HG03135 (cell line): ENCODE data around the gene SOCS7.

Source experiments
- ATAC-seq: cut with Tn5 transposase; IDR thresholded peaks from one replicate; pipeline ENCODE4 v1.9.1; 2021; ENCODE audit warnings: mild to moderate bottlenecking, moderate library complexity; ENCODE audit not compliant: unreplicated experiment

SOCS7 gene, protein sequence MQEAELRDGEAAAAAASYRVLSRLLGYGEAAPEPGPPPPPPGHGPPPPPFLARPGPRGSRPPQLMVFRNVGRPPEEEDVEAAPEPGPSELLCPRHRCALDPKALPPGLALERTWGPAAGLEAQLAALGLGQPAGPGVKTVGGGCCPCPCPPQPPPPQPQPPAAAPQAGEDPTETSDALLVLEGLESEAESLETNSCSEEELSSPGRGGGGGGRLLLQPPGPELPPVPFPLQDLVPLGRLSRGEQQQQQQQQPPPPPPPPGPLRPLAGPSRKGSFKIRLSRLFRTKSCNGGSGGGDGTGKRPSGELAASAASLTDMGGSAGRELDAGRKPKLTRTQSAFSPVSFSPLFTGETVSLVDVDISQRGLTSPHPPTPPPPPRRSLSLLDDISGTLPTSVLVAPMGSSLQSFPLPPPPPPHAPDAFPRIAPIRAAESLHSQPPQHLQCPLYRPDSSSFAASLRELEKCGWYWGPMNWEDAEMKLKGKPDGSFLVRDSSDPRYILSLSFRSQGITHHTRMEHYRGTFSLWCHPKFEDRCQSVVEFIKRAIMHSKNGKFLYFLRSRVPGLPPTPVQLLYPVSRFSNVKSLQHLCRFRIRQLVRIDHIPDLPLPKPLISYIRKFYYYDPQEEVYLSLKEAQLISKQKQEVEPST

DNA sequence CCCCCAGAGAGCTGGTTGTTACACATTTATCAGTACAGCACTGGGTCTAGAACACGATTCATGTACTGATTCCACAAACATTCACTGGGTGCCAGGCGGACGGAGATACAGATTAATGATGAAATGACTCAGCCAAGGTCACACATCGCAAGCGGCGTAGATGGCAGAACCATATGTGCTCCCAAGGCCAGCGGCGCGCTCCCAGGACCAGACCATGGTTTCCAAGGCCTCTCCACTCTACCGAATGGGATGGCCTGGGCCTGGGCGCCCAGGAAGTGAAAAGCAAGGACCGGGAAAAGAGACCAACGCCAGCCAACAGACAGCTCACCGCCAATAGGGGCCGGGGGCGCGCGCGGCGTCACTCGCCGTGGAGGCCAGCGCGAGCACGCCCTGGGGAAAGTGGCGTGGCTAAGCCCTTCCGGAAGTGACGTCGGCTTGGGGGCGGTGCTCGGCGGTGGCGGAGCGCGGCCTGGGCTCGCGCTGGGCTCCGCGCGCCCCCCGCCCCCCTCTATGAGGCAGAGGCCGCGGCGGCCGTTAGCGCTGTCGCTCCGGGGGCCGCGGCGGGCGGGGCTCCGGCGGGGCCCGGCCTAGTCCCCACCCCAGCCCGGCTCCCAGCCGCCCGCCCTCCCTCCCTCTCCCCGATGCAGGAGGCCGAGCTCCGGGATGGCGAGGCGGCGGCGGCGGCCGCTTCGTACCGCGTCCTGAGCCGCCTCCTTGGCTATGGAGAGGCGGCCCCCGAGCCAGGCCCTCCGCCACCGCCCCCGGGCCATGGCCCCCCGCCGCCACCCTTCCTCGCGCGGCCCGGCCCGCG, at the start of gene SOCS7:
TSS of gene SOCS7 (plus strand) at position 433 of the 811 bp plus-strand sequence. CDS start at position 642, 209 bp downstream.
- ATAC-seq, result peak; percentile 82

DNA sequence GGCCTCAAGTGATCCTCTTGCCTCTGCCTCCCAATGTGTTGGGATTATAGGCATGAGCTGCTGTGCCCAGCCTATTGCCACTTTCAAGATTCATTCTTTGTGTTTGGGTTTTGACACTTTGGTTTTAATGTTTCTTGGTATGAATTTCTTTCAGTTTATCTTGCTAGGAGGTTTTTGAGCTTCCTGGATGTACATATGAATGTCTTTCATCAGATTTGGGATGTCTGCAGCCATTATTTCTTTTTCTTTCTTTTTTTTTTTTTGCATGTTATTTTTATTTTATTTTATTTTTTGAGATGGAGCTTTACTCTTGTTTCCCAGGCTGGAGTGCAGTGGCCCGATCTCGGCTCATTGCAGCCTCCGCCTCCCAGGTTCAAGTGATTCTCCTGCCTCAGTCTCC, 36.1 kb upstream of the SOCS7 start:
- no peak for ATAC-seq

DNA sequence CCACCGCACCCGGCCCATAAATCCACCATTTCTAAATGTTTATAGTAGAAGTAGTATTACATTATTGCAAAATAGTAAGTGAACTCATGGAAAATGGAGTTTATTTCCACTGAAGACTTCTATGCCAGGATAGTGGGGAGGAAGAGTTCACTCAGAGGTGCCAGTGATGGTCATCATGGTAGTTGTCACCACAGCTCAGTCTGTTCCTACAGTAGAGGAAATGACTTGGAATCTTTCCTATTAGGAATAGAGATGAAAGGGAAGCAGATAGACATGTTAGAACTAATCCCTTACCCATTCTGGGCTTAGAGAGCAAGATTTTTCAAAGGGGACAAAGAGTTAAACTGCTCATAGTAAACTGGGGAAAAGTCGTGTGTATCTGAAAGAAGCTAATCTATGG, 34.6 kb upstream of the SOCS7 start:
- ATAC-seq, result no peak

- no peak for ATAC-seq
Observed at GRCh38 chr17:38320482-38320881, 31.2 kb upstream of the SOCS7 start.

- ATAC-seq, result no peak
Observed at GRCh38 chr17:38322156-38322779, 29.4 kb upstream of the SOCS7 start.

DNA sequence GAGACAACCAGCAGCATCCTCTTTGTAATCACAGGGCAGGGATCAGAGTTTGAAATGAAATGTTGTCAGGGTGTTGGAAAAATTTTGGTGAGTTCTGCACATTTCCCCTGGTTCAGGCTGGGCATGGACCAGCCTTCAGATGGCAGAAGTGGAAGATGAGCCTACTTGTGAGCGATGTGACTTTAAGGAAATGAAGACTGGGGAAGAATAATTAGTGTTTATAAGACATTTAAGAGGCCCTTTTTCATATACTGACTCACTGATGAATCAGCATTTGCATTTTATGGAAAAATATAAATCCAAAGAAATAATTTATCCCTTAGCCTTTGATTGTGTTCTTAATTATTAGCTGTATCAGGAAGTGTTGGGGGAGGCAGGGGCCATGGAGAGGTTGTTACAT, 28.7 kb upstream of the SOCS7 start:
- no peak for ATAC-seq

GRCh38 chr17:38324141-38324697, 27.4 kb upstream of the SOCS7 start:
- ATAC-seq, result no peak

DNA sequence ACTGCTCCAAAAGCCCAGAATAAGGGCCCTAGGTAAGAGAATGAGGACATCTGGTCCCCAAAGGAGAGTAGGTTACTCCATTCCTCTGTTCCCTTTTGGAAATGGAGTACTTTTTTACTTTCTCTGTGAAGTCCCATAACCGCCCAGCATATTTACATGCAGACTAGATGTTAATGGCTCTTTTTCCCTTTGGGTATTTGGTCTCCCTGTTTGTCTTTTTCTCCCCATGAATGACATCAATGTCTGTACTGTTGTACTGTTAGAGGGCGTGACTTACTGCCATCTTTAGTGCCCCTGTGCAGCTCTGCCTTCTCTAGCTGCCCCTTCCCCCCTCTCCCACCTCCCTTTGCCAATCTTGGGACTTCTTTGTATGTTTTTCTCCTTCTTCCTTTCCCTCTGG, 26.9 kb upstream of the SOCS7 start:
- ATAC-seq, result no peak

- no peak for ATAC-seq
Observed at GRCh38 chr17:38325221-38325851, 26.3 kb upstream of the SOCS7 start.

DNA sequence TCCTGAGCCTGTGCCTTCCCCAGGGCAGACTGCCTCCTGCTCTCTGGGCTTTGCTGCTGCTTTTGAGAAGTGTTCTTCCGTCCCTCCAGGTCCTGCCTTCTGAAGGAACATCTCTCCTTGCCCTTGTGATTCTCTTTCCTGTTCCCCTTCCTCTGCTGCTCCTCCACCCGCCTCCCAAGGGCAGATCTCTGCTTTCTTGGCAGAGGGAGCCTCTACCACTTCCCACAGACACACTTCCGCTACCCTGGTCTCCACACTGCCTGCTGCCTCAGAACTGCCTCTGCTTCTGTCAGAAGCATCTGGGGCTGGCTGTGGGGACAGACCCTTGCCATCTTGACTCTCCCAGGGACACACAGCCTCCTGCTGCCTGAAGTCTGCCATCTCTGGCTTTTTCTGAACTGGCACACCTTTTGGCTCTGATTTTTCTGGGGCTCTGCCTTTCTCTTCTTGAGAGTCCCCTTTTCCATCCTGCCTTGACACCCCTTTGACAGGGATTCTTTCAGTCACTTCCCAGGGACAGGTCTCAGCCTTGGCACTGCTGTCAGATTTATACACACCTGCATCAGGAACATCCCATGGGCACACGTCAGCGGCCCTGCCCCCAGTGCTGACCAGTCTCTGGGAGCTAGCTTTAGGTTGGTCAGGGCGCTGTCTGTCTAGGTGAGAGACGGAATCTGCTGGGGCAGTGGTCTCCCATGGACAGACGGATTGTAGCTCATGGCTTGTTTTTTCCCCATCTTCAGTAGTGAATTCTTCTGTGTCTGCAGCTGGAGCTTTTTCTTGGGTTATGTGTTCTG, 24.4 kb upstream of the SOCS7 start:
- ATAC-seq, result no peak

GRCh38 chr17:38327936-38328335, 23.7 kb upstream of the SOCS7 start:
- no peak for ATAC-seq

DNA sequence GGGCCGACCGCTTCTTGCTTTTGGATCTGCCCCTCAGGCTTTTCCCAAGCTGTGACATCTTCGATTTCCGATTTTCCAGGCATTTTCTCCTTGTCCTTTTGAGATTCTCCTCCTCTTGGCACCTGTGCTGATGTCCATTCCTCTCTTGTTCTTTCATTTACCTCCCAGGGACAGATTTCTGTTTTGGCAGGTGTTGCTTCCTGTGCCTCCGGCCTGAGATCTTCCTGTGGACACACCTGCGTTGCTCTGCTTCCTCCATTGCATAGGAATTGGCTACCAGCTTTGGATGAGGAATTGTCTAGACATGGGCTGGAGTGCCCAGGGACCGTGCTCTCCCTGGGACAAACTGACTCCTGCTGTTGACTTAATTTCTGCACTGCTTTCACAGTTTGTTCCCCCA, 23.0 kb upstream of the SOCS7 start:
- no peak for ATAC-seq

DNA sequence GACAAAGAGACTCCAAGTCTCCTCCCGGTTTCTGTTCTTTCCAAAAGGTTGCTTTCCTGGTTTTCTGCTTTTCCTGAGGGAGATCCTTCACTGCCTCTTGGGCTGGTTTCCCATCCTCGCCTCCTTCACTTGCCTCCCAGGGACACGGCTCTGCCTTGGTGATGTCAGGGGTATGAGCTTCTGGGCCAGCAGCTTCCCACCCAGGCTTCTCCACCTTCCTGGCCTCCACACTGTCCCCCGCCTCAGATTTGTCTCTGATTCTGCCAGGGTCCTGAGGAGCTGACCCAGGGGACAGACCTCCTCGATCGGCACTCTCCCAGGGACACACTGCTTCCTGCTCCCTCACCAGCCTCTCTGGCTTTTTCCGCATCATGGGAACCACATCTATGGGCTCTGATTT, 22.4 kb upstream of the SOCS7 start:
- no peak for ATAC-seq

DNA sequence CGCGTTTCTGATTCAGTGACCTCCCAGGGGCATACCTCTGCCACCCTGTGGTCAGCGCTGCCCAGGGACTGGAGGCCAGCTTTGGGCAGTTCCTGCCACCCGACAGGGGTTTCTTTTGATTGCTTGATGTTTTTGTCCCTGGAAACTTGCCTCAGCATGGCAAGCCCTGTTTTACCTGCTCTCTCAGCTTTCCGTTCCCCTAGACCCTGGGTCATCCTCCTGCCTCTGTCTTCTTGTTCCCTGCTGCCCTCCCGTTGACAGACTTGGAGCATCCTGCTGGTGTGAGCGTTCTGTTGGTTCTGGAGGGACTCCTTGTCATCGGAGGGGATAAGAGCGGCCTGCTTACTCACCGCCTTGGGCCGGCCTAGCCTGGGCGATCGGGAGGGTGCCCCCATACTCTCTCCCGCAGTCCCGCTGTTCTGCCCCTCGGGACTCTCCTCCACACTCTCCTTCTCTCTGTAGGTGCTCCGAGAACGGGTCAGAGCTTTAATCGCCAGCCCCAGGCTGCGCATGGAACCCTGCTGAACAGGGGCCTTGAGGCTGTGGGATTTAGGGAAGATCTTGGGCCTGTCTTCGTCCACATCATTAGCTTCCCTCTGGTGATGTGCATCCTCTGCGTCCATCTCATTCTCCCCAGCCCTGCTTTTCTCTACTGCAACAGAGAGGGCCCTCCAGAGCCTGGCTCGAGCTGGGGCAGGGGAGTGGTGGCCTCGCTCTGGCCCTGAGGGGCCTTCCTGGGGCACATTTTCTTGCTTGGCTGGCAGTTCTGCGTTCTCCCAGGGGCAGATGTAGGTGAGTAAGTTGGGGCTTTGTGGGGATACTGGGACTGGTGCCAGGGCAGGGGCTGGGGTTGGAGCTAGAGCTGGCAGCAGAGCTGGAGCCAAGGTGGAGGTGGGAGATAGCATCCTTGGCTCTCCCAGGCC, 21.6 kb upstream of the SOCS7 start:
- no peak for ATAC-seq

GRCh38 chr17:38330941-38331411, 20.7 kb upstream of the SOCS7 start:
- no peak for ATAC-seq

DNA sequence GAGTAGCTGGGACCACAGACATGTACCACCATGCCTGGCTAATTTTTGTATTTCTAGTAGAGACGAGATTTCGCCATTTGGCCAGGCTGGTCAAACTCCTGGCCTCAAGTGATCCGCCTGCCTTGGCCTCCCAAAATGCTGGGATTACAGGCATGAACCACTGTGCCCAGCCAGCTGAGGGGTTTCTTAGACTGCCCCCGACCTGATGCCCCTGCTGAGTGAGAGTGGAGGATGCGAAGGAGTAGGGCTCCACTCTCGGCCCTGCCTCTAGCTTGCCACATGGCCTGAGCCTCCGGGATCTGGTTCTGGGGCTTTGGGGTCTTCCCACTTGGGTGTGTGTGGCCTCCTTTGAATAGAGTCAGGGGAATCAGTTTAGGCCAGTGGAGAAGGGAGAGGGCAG, 18.9 kb upstream of the SOCS7 start:
- no peak for ATAC-seq

DNA sequence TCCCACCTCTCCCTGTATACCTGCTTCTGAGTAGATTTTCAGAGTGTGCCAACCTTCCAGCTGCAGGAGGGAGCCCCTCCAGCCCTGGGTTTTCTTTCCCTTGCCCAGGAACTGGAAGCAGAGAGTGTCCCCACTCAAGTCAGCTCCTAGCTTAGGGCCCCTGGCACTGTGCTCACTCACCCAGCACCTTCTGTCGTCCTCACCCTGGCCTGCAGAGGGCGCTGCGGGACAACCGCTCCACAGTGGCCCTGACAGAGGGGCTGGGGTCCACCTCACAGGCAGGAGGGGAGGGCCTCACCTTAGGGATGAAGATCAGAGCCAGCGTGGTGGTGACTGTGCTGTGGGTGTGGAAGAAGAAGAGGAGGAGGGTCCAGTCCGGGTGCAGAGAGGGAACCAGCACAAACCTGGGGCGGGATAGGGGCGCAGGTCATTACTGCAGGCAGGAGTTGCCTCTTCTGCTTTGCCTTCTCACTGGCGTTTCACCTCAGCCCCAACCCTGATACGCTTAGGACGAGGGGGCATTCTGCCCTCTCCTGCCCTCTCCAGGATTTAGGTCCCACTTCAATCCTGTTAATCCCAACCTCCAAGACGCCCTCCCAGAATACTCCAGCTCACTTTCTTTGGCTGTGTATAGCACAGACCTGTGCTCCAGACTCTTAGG, 17.9 kb upstream of the SOCS7 start:
- no peak for ATAC-seq
